Vagina (tissue), 2 donors: ENCODE data around the gene AJUBA. TPM values are rescaled to one million over a fixed set of nuclear protein-coding genes. Genes with fewer than 3 reads are reported as not detected.

Experiments
- DNase-seq, 2 donors: peaks; one replicate each; pipeline ENCODE4 v3.0.0-alpha.2; 2017; ENCODE audit errors: extremely low spot score in 2 of 2
- H3K27ac ChIP-seq: fragments of 200-600 bp; sonication (generic); one replicate; pipeline ENCODE4 v1.5.1; 2019
- H3K27me3 ChIP-seq: fragments of 200-600 bp; sonication (generic); one replicate; pipeline ENCODE4 v1.5.1; 2019
- H3K36me3 ChIP-seq, 2 donors: fragments of 200-600 bp; sonication (generic); one replicate each; pipeline ENCODE4 v1.5.1; 2017 to 2019
- H3K4me1 ChIP-seq: fragments of 200-600 bp; sonication (generic); one replicate; pipeline ENCODE4 v1.5.1; 2019
- H3K4me3 ChIP-seq, 2 donors: fragments of 200-600 bp; sonication (generic); 1 replicate in 1 of 2; 2 replicates in 1 of 2; pipeline ENCODE4 v1.5.1; 2016 to 2019
- H3K9me3 ChIP-seq: fragments of 200-600 bp; sonication (generic); one replicate; pipeline ENCODE4 v1.5.1; 2019
- CTCF ChIP-seq, 3 experiments: fragments of 450-650 bp in 2 of 3; fragments of 200-600 bp in 1 of 3; sonication (generic) in 1 of 3; IDR thresholded peaks; one replicate each; pipeline ENCODE4 v1.5.1; 2017 to 2019; ENCODE audit warnings: antibody characterized with exemption in 3 of 3, mild to moderate bottlenecking in 2 of 3, moderate library complexity in 2 of 3
- POLR2A ChIP-seq, 2 donors: fragments of 450-650 bp; IDR thresholded peaks; one replicate each; pipeline ENCODE4 v1.6.1; 2017; ENCODE audit warnings: antibody characterized with exemption in 2 of 2, mild to moderate bottlenecking in 2 of 2, moderate library complexity in 2 of 2
- POLR2AphosphoS5 ChIP-seq, 2 donors: sonication (generic); formaldehyde crosslinking; IDR thresholded peaks; one replicate each; pipeline ENCODE4 v1.9.0; 2017; ENCODE audit warnings: antibody characterized with exemption in 2 of 2, mild to moderate bottlenecking in 2 of 2, low read depth in 1 of 2; ENCODE audit not compliant: insufficient read depth in 1 of 2
- intact Hi-C: fragments of 100-400 bp; cut with DNase I; formaldehyde crosslinking; loops from one replicate; pipeline ENCODE4 v1.15.1; 2023
- total RNA-seq: library from RNA; depleted of rRNA; stranded (reverse); fragments of >200 nt; gene quantifications from one replicate; pipeline ENCODE4 v1.2.3, GENCODE V29; 2016

Gene AJUBA
- total RNA-seq, 1 donor from 2014 or later: 21.9 TPM

- peaks cover 0 to 57% of the 10 kb centered on the region in 2 donors for H3K36me3 ChIP-seq
- H3K27ac ChIP-seq: no peak overlapping the region
- H3K9me3 ChIP-seq: no peaks in the 10 kb centered on the region
- H3K27me3 ChIP-seq: no peaks in the 10 kb centered on the region
- TF ChIP-seq POLR2AphosphoS5 (IDR thresholded peaks at IDR 0.05; ENCODE audit: insufficient read depth in 1 of 2, low read depth in 1 of 2) (no peak), POLR2A (IDR thresholded peaks at IDR 0.05) (no peak)
- H3K4me3 ChIP-seq: no peak overlapping the region
- peaks cover 31% of the 10 kb centered on the region for H3K4me1 ChIP-seq
- intact Hi-C loops: no loop called here
- no peak for DNase-seq
Measured at GRCh38 chr14:22923746-22924145, 58.6 kb downstream of the AJUBA start.

DNA sequence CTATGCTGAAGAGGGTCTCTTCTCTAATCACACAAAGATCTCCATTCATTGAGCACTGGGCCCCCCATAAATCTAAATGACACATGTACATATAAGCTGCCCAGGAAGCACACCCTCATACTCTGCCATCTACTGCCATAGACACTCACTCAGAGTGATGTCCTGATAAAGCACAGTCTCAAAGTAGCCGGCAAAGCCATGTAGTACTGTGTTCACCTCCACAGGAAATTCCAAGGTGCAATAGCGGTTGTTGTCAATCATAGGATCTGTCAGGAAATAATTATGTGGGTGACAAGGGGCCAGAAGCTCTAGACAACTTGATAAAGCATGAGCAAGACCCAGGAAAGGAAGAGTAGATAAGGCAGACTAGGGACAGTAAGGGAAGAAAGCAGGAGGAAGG, 60.1 kb downstream of the AJUBA start:
- intact Hi-C loops: no loop called here
- peaks cover 0 to 57% of the 10 kb centered on the region in 2 donors for H3K36me3 ChIP-seq

More for the DNA sequence above, 60.1 kb downstream of the AJUBA start:
- H3K9me3 ChIP-seq: no peaks in the 10 kb centered on the region
- peaks cover 25% of the 10 kb centered on the region for H3K4me1 ChIP-seq
- no peak overlapping the region for H3K4me3 ChIP-seq
- no peaks in the 10 kb centered on the region for H3K27me3 ChIP-seq
- H3K27ac ChIP-seq: no peak overlapping the region
- DNase-seq: no peak
- TF ChIP-seq CTCF (IDR thresholded peaks at IDR 0.05) (no peak), POLR2AphosphoS5 (IDR thresholded peaks at IDR 0.05; ENCODE audit: insufficient read depth in 1 of 2, low read depth in 1 of 2) (no peak)

Other genes with a start within 250 kb of the AJUBA start
- 90.8 TPM for gene OXA1L, start 215.9 kb downstream of the AJUBA start, total RNA-seq
- 7.4 TPM for gene SLC7A7, start 167.1 kb downstream of the AJUBA start, total RNA-seq
- 68.0 TPM for gene MRPL52, start 152.7 kb downstream of the AJUBA start, total RNA-seq
- gene MMP14, start 146.0 kb downstream of the AJUBA start, total RNA-seq: 187 TPM
- gene LRP10, start 110.8 kb downstream of the AJUBA start, total RNA-seq: 137 TPM
- gene REM2, start 99.3 kb downstream of the AJUBA start, total RNA-seq: 3.9 TPM
- 68.5 TPM for gene RBM23, start 63.4 kb downstream of the AJUBA start, total RNA-seq
- 65.6 TPM for gene PRMT5, start 53.2 kb downstream of the AJUBA start, total RNA-seq
- gene HAUS4, start 25.5 kb downstream of the AJUBA start, total RNA-seq: 65.6 TPM
- gene C14orf93, start 27.6 kb upstream of the AJUBA start, total RNA-seq: 16.0 TPM
- gene PSMB5, start 52.3 kb upstream of the AJUBA start, total RNA-seq: 92.8 TPM
- gene PSMB11, start 59.7 kb upstream of the AJUBA start, total RNA-seq: not detected
- 5.4 TPM for gene CDH24, start 75.0 kb upstream of the AJUBA start, total RNA-seq
- gene ACIN1, start 112.6 kb upstream of the AJUBA start, total RNA-seq: 121 TPM
- gene C14orf119, start 113.0 kb upstream of the AJUBA start, total RNA-seq: 13.8 TPM
- gene CIROP, start 122.4 kb upstream of the AJUBA start, total RNA-seq: not detected
- gene CEBPE, start 136.7 kb upstream of the AJUBA start, total RNA-seq: not detected
- gene SLC7A8, start 201.1 kb upstream of the AJUBA start, total RNA-seq: 68.5 TPM